Caco-2 (cell line): ENCODE measurements around the gene RAP1A. TPM values are rescaled to one million over a fixed set of nuclear protein-coding genes. Genes with fewer than 3 reads are reported as not detected.

Experiments used
- BruUV-seq: library from RNA; stranded (reverse); fragments of 400-500 nt; replicated peaks from 2 replicates; lab custom pipeline; 2021; lab: Mats Ljungman, UMichigan
- CTCF ChIA-PET: fragments of 300-600 bp; sonication (Branson Sonifier 250); formaldehyde crosslinking; loops from one replicate; lab custom pipeline; 2022; ENCODE audit warnings: antibody characterized with exemption; lab: Charles Lee
- POLR2A ChIA-PET: fragments of 300-600 bp; sonication (Branson Sonifier 250); formaldehyde crosslinking; loops from one replicate; lab custom pipeline; 2022; ENCODE audit warnings: antibody characterized with exemption; lab: Charles Lee
- DNase-seq, 2 experiments: peaks; one replicate each; pipeline versions ENCODE4 v3.0.0 to v3.0.0-alpha.2; 2020 to 2022
- H3K27me3 ChIP-seq: replicated peaks from 2 replicates; pipeline ENCODE4 v1.6.0; 2011; ENCODE audit warnings: low read length; ENCODE audit not compliant: control insufficient read depth, insufficient read depth
- H3K36me3 ChIP-seq: 2 replicates; pipeline ENCODE4 v1.5.1; 2011; ENCODE audit warnings: low read length; ENCODE audit not compliant: control insufficient read depth, insufficient read depth
- H3K4me1 ChIP-seq: fragments of 250-450 bp; sonication (Bioruptor Pico); 2 replicates; pipeline ENCODE4 v1.5.1; 2020; ENCODE audit warnings: mild to moderate bottlenecking
- H3K4me3 ChIP-seq: 2 replicates; pipeline ENCODE4 v1.5.1; 2011; ENCODE audit warnings: low read depth, mild to moderate bottlenecking, control low read depth, low read length
- H3K9me3 ChIP-seq: fragments of 250-450 bp; sonication (Bioruptor Pico); 2 replicates; pipeline ENCODE4 v1.5.1; 2020; ENCODE audit warnings: mild to moderate bottlenecking, moderate library complexity
- H3K27ac Mint-ChIP-seq: one replicate; pipeline ENCODE4 v1.8.0; 2022; ENCODE audit warnings: mixed read lengths; ENCODE audit not compliant: unreplicated experiment
- H3K27me3 Mint-ChIP-seq: one replicate; pipeline ENCODE4 v1.8.0; 2022; ENCODE audit warnings: mixed read lengths; ENCODE audit not compliant: insufficient read depth, unreplicated experiment
- H3K36me3 Mint-ChIP-seq: one replicate; pipeline ENCODE4 v1.8.0; 2022; ENCODE audit warnings: mild to moderate bottlenecking, mixed read lengths; ENCODE audit not compliant: insufficient read depth, unreplicated experiment
- H3K4me1 Mint-ChIP-seq: one replicate; pipeline ENCODE4 v1.8.0; 2022; ENCODE audit warnings: low read depth, mixed read lengths; ENCODE audit not compliant: unreplicated experiment
- H3K4me3 Mint-ChIP-seq: one replicate; pipeline ENCODE4 v1.8.0; 2022; ENCODE audit warnings: mild to moderate bottlenecking, moderate library complexity, mixed read lengths; ENCODE audit not compliant: unreplicated experiment
- H3K9me3 Mint-ChIP-seq: one replicate; pipeline ENCODE4 v1.8.0; 2022; ENCODE audit warnings: mixed read lengths; ENCODE audit not compliant: unreplicated experiment
- CTCF ChIP-seq, 2 experiments: fragments of 200-600 bp in 1 of 2; IDR thresholded peaks; 1 replicate in 1 of 2; 2 replicates in 1 of 2; pipeline versions ENCODE4 v1.5.1 to v1.8.0; 2011 to 2022; ENCODE audit warnings: antibody characterized with exemption in 1 of 2, control low read depth in 1 of 2, inconsistent platforms in 1 of 2, low read depth in 1 of 2, low read length in 1 of 2, mild to moderate bottlenecking in 1 of 2, moderate library complexity in 1 of 2; ENCODE audit not compliant: insufficient read depth in 1 of 2, severe bottlenecking in 1 of 2, unreplicated experiment in 1 of 2
- intact Hi-C: fragments of 100-400 bp; cut with micrococcal nuclease; formaldehyde crosslinking; loops from one replicate; pipeline ENCODE4 v1.10.0; 2022; ENCODE audit not compliant: unreplicated experiment
- total RNA-seq: library from RNA; stranded (reverse); gene quantifications from 2 replicates; pipeline ENCODE4 v1.2.3, GENCODE V29; 2022

Gene RAP1A
- total RNA-seq, 1 experiment from 2014 or later: 64.1 TPM

- no peaks in the 10 kb centered on the region for H3K36me3 Mint-ChIP-seq
- no peaks in the 10 kb centered on the region for H3K27me3 Mint-ChIP-seq
- H3K4me1 Mint-ChIP-seq: peaks cover 11% of the 10 kb centered on the region
- no peak overlapping the region for H3K27ac Mint-ChIP-seq
- Histone ChIP-seq H3K4me3 (no peak overlapping the region), H3K9me3 (no peaks in the 10 kb centered on the region), H3K4me1 (peaks cover 23% of the 10 kb centered on the region), H3K36me3 (no peaks in the 10 kb centered on the region), H3K27me3 (no peaks in the 10 kb centered on the region)
- no peak overlapping the region for H3K4me3 Mint-ChIP-seq
- POLR2A ChIA-PET: no interaction called here
- intact Hi-C loops: no loop called here
- no TSS peak for BruUV-seq
- TF ChIP-seq CTCF (IDR thresholded peaks at IDR 0.05; ENCODE audit: insufficient read depth in 1 of 2, low read depth in 1 of 2, low read length in 1 of 2, severe bottlenecking in 1 of 2, unreplicated experiment in 1 of 2): no peak
- CTCF ChIA-PET: no interaction called here
- no peaks in the 10 kb centered on the region for H3K9me3 Mint-ChIP-seq
- DNase-seq: no peak
Measured at GRCh38 chr1:111635324-111636009, 15.9 kb downstream of the RAP1A start.

GRCh38 chr1:111638320-111638719 is 18.7 kb downstream of the RAP1A start:
- no TSS peak for BruUV-seq
- H3K4me1 ChIP-seq: peaks cover 36% of the 10 kb centered on the region
- ChIA-PET POLR2A (no interaction called here), CTCF (no interaction called here)
- no peak overlapping the region for H3K4me3 ChIP-seq
- Mint-ChIP-seq H3K36me3 (peaks cover 3% of the 10 kb centered on the region), H3K4me3 (no peak overlapping the region), H3K9me3 (no peaks in the 10 kb centered on the region), H3K4me1 (peaks cover 8% of the 10 kb centered on the region), H3K27me3 (no peaks in the 10 kb centered on the region), H3K27ac (no peak overlapping the region)
- no peaks in the 10 kb centered on the region for H3K9me3 ChIP-seq
- intact Hi-C loops: no loop called here
- no peak for TF ChIP-seq CTCF (IDR thresholded peaks at IDR 0.05; ENCODE audit: insufficient read depth in 1 of 2, low read depth in 1 of 2, low read length in 1 of 2, severe bottlenecking in 1 of 2, unreplicated experiment in 1 of 2)
- no peaks in the 10 kb centered on the region for H3K27me3 ChIP-seq
- DNase-seq: no peak
- H3K36me3 ChIP-seq: no peaks in the 10 kb centered on the region

- Histone ChIP-seq H3K4me1 (peaks cover 36% of the 10 kb centered on the region), H3K27me3 (no peaks in the 10 kb centered on the region), H3K4me3 (no peak overlapping the region), H3K36me3 (no peaks in the 10 kb centered on the region), H3K9me3 (no peaks in the 10 kb centered on the region)
- Mint-ChIP-seq H3K4me1 (peaks cover 8% of the 10 kb centered on the region), H3K4me3 (peak overlapping the region; percentile 53), H3K27me3 (no peaks in the 10 kb centered on the region), H3K27ac (no peak overlapping the region), H3K36me3 (peaks cover 5% of the 10 kb centered on the region), H3K9me3 (no peaks in the 10 kb centered on the region)
- TF ChIP-seq CTCF (IDR thresholded peaks at IDR 0.05; ENCODE audit: insufficient read depth in 1 of 2, low read depth in 1 of 2, low read length in 1 of 2, severe bottlenecking in 1 of 2, unreplicated experiment in 1 of 2): no peak
- no TSS peak for BruUV-seq
- ChIA-PET CTCF (no interaction called here), POLR2A (no interaction called here)
- intact Hi-C loops: loop anchor here (5.0 kb wide), 1 partner anchor 77 kb away; no protein-coding TSS in a partner anchor
- DNase-seq: no peak
Measured at GRCh38 chr1:111639602-111640198, 20.1 kb downstream of the RAP1A start.
